HS-5 (cell line): ENCODE data around the gene SEPHS2.
"Not testable (repeated sequence)": the region's sequence is repeated elsewhere in the genome, so short reads cannot be mapped to it uniquely, and the experiment has no call there.

Experiments
- DNase-seq: peaks from one replicate; pipeline ENCODE4 v3.0.0-alpha.2; 2012; ENCODE audit warnings: low read depth

The SEPHS2 gene, protein sequence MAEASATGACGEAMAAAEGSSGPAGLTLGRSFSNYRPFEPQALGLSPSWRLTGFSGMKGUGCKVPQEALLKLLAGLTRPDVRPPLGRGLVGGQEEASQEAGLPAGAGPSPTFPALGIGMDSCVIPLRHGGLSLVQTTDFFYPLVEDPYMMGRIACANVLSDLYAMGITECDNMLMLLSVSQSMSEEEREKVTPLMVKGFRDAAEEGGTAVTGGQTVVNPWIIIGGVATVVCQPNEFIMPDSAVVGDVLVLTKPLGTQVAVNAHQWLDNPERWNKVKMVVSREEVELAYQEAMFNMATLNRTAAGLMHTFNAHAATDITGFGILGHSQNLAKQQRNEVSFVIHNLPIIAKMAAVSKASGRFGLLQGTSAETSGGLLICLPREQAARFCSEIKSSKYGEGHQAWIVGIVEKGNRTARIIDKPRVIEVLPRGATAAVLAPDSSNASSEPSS

DNA sequence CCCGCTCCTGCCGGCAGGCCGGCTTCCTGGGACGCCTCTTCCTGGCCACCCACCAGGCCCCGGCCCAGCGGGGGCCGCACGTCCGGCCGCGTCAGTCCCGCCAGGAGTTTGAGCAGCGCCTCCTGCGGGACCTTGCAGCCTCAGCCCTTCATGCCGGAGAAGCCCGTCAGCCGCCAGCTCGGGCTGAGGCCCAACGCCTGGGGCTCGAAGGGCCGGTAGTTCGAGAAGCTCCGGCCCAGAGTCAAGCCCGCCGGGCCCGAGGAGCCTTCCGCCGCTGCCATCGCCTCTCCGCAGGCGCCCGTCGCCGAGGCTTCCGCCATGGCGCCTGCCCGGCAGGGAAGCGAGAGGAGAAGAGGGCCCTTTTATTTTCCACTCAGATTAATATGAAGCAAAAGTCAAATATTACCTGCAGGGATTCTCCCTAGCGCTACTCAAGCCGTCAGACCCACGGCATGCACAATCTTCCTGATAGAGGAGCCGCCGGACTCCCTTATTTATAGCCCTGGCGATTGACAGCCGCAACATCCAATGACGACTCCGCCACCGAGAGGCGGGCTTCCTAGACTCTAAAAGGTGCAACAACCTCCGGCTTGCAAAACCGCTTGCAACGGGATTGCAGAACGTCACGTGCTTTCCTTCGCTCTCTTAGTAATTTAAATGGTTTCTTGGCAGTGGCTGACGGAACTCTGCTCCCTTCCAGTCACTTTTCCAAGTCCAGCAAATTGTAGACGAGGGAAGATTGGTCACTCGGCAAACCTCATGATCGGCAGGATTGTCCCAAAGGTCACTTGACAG is at the start of gene SEPHS2:
Gene SEPHS2 (minus strand): TSS at position 467 of the 795 bp plus-strand sequence. CDS start 147 bp downstream, at position 320.
- peak; percentile 95 for DNase-seq

DNA sequence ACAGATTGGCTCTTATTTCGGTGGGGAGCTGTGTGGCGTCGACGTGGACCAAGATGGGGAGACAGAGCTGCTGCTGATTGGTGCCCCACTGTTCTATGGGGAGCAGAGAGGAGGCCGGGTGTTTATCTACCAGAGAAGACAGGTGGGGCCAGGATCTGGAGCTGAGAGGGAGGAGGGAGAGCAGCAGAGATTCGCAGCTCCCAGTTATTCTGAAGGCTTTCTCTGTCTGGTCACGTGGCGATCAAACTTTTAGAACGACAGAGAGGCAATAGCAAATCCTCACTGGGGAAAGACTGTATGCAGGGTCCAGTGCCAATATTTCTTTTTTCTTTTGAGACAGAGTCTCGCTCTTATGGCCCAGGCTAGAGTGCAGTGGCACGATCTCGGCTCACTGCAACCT is 49.0 kb upstream of the SEPHS2 start:
- DNase-seq: no peak

DNA sequence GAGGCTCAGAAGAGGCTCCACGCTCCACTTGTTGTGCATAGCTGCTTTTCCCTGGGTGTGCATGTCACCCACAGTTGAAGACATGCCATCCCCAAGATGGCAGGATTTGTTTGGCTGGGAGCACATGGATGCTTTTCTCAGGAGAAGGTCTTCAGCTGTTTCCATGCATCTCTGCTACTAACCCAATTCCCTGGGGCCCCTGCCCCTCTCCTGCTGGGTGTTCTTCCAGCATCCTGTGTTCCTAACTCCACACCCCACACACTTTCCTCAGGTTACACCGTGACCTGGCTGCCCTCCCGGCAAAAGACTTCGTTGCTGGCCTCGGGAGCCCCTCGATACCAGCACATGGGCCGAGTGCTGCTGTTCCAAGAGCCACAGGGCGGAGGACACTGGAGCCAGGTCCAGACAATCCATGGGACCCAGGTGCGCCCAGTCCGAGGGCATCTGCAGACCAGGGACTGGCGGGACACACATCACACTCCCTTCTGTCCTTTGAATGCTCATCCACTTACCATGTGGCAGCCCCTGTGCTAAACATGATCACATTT is 48.3 kb upstream of the SEPHS2 start:
- no peak for DNase-seq

DNA sequence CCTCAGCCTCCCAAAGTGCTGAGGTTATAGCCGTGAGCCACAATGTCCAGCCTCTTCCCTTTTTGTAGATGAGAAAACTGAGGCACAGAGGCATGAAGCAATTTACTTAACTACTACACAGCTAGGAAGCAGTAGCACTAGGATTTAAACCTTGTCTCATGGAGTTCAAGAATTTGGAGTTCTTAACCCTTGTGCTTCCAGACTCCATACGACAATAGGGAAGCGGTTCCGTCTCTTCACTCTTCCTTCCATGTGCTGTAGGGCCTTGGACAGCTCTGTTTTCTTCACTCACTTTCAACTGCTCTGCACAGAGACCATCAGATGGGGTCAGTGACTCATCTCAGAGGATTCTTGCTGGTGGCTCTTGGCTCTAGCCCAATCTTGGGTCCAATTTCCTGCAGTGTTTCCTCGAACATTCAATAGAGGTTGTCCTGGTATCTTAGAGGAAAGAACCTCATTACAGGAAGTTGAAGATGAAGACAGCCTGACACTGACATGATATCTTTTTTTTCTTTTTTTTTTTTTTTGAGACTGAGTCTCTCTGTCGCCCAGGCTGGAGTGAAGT is 46.2 kb upstream of the SEPHS2 start:
- DNase-seq: peak; percentile 83

DNA sequence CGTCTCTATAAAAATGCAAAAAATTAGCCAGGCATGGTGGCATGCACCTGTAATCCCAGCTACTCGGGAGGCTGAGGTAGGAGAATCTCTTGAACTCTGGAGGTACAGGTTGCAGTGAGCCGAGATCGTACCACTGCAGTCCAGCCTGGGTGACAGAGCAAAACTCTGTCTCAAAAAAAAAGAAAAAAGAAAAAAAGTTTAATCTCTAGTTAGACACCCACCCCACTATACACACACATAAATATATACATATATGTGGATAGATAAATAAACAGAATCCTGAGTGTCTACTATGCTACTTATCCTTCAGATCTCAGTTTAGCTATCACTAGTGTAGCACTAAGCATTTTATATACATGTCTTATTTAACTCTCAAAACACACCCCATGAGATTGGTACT is 45.6 kb upstream of the SEPHS2 start:
- no peak for DNase-seq

DNA sequence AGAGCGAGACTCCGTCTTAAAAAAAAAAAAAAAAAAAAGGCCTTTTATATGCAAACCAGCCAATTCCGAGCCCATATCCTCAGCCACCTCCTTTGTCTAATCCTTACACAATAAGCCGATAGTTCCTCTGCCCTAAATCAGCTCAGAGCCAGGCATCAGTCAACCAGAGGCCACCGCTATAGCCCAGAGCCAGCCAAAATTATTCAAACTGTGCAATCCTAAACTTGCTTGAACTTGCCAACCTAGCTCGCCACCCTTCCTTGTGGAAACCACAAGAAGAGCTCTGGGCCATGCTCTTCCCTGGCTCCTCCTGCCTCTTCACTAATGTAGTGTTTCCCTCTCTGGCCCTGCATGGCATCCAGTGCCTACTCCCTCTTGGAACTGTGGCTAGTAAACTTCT is 44.5 kb upstream of the SEPHS2 start:
- no peak for DNase-seq

DNA sequence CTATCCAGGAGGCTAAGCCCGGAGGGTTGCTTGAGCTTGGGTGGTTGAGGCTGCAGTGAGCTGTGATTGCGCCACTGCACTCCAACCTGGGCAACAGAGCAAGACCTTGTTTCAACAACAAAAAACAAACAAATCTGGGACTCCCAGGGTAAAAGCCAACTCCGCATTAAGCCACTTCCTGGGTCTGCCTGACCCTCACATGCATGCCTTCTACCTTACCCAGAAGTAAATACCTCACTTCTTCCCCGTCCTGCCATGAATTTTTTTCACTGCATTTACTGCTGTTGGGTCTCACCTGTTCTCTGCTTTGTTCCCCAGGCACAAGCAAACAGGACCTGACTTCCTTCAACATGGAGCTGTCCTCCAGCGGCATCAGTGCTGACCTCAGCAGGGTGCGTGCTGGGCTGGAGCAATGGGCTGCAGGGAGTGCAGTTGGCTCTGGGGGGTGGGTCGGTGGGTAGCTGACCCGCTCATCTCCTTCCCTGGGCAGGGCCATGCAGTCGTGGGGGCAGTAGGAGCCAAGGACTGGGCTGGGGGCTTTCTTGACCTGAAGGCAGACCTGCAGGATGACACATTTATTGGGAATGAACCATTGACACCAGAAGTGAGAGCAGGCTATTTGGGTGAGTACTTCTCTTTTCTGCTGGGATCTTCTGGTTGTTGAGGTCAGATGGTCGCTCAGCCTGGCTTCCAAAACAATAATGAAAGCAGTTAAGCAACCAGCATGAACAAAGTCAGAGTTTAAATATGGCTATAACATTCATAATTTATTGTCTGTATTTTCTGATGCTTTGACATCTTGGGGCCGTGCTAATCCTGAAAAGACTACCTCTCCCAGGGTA is 43.3 kb upstream of the SEPHS2 start:
- no peak for DNase-seq

DNA sequence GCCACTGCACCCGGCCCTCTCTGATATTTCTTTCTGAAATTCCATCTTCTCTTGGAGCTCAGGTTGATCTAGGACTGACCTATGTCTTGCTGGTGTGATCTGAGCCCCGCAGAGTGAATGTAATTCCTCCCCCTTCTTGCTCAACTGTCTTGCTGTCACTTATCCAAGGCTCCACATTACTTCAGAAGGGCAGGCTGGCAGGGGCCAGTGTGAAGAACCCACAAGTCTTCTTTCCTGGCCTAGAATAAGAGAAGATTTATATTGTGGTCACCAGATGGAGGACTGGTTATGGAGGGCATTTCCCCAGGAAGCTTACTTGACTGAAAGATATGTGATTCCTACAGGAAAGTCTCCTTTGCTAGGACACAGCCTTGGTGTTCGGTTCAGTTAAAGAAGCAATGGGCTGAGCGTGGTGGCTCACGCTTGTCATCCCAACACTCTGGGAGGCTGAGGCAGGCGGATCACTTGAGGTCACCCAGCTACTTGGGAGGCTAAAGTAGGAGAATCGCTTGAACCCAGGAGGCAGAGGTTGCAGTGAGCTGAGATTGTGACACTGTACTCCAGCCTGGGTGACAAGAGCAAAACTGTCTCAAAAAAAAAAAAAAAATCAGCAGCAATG is 40.3 kb upstream of the SEPHS2 start:
- no peak for DNase-seq

DNA sequence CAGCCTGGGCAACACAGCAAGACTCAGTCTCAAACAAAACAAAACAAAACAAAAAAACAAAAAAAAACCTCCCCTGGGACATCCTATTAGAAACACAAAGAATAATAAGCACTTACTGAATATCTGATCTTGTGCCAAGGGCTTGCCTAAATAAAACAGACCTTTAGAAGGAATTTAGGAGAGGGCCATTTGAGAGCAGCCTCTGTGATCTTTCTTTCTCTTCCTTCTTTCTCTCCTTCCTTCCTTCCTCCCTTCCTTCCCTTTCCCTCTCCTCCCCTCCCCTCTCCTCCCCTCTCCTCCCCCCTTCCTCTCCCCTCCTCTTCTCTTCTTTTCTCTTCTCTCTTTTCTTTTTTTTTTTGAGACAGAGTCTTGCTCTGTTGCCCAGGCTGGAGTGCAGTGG is 39.2 kb upstream of the SEPHS2 start:
- no peak for DNase-seq

DNA sequence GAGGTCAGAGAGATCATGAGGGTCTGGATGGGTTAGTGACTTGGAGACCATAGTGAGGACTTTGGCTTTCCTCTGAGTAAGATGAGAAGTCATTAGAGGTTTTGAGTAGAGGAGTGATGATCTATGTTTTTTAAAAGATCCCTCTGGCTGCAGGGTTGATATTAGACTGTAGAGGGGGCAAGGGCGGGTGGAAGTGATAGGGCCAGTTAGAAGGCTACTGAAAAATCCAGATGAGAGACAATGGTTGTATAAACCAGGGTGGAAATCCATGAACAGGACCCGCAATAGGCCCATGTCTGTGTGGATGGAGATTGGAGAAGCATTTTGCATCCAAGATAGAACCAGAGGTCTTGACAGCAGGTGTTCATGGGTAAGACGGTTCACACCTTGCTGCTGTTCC is 36.7 kb upstream of the SEPHS2 start:
- DNase-seq: no peak

DNA sequence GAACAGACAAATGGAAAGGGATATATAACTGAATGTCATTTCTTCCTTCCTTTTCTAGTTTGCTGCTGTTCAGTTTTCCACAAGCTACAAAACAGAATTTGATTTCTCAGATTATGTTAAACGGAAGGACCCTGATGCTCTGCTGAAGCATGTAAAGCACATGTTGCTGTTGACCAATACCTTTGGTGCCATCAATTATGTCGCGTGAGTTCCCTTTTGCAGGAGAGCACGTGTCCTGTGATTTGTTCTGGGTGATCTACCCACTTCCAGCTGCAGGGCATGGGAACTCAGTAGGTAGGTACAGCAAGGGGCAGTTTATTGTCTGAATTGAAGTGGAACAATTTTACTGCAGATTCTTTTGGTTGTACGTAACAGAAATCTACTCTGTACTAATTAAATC is 35.7 kb upstream of the SEPHS2 start:
- DNase-seq: no peak

DNA sequence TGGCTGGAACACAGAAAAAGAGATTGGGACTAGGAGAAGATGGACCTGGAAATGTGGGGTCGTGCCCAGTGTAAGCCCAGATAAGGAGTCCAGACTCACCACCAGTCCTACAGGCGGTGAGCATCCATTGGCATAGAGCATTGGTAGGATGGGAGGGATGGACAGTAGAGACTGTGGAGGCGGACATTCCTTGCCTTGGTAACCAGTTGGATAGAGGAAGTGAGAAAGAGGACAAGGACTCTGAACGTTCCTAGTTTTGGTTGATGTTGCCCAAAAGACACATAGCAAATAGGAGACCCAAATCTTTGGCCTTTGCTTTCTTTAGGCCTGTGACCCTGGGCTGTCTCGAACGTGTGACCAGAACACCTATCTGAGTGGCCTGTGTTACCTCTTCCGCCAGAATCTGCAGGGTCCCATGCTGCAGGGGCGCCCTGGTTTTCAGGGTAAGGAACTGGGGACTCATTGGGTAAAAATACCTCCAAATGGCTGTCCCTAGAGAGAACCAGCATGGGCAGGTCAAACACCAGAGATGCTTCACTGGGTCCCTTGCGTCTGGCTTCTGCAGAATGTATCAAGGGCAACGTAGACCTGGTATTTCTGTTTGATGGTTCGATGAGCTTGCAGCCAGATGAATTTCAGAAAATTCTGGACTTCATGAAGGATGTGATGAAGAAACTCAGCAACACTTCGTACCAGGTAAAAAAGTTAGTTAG is 33.2 kb upstream of the SEPHS2 start:
- no peak for DNase-seq

DNA sequence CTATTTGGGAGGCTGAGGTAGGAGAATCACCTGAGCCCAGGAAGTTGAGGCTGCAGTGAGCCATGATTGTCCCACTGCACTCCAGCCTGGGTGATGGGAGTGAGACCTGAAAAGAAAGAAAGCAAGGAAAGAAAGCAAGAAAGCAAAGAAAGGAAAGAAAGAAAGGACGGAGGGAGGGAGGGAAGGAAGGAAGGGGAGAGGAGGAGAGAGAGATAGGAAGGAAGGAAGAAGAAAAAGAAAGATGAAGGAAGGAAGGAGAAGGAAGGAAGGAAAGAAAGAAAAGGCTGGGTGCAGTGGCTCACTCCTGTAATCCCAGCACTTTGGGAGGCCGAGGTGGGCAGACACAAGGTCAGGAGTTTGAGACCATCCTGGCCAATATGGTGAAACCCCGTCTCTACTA is 32.1 kb upstream of the SEPHS2 start:
- DNase-seq: not testable (repeated sequence)

DNA sequence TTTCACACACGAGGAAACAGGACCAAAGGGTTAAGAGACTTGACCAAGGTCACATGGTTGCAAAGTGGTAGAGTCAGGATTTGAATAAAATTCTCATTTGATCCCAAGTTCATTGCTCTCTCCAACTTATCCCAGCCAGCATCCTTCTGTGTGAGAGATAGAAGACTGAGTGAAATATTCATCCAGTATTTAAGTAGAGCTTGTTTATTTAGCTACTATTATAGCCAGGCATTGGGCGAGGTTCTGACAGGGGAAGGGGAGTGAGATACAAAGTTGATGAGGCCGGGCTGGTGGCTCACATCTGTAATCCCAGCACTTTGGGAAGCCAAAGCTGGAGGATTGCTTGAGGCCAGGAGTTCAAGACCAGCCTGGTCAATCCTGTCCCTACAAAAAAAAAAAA is 31.3 kb upstream of the SEPHS2 start:
- DNase-seq: no peak

DNA sequence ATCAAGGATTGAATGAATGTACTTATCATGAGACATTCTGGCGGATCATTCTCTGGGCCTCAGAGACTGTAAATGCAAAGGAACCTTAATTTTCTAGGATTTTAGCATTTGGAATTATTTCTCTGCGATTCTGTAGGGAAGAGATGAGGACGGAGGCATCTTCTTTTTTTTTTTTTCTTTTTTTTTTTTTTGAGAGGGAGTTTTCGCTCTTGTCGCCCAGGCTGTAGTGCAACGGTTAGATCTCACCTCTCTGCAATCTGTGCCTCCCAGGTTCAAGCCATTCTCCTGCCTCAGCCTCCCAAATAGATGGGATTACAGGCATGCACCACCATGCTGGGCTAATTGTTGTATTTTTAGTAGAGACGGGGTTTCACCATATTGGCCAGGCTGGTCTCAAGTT is 29.0 kb upstream of the SEPHS2 start:
- DNase-seq: no peak

DNA sequence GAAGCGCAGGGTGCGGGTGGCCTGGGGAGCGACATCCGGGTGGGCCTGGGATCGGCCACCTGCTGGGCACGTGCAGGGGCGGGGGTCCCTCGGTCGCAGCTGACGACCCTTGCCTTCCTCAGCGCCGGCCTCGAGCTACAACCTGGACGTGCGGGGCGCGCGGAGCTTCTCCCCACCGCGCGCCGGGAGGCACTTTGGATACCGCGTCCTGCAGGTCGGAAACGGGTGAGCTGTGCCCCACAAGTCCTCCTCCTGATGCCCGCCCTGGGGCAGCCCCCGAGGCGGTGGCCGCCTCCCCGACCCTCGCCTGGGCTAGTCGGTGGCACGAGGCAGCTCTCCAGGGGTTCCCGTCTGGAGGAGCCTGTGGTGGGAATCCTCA is 28.4 kb upstream of the SEPHS2 start:
- no peak for DNase-seq

DNA sequence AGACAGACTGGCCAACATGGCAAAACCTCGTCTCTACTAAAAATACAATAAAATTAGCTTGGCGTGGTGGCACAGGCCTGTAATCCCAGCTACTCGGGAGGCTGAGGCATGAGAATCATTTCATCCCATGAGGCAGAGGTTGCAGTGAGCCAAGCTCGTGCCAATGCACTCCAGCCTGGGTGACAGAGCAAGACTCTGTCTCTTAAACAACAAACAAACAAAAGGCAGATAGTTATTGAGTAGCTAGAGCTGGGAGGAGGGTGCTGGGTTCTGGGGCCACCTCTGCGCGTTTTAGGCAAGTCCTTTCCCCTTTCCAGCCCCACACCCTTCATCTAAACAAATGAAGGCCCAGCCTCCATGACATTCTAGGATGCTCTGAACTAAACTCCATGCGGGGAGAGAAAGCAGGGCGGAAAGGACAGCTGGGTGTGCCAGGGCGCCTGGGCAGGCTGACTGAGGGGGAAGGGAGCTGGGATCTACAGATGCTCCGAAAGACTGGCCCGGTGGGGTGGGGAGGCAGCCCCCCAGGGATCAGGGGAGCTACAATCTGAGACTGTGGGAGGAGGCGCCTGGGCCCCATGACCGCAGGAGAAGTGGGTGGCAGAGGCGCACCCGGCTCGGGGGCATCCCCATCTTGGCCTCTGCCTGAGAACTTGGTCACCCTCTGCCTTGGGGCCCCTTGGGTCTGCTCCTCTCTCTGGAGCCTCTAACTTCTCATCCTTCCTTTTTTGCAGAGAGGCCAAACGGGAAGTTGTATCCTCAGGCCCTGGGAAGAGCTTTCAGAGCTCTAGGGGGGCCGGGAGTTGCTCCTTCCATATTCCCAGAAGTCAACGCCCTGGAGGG is 27.8 kb upstream of the SEPHS2 start:
- DNase-seq: no peak

DNA sequence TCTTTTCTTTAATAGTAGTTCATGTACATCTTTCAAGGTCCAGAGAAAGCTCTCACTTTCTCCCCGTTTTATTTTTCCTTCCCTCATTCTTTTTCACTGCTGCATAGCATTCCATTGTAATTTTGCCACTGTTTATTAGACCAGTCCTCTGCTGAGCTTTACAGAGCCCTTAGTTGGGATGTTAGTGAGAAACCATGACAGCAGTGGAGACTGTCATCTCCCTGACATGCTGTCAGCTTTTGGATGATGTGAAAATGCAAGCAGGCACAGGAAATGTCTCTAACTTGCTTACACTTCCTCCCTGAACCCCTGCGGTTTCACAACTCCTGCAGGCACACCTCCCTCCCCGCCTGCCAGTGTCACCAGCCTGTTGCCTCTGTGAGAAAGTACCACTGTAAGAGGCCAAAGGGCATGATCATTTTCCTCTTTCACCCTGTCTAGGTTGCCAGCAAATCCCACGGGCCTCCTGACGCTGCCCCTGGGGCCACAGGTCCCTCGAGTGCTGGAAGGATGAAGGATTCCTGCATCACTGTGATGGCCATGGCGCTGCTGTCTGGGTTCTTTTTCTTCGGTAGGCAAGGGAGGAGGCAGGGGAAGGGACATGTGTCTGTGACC is 26.8 kb upstream of the SEPHS2 start, which contains the start of gene ITGAL:
Gene ITGAL (plus strand): TSS at position 415 of the 615 bp plus-strand sequence. CDS start 96 bp downstream, at position 511.
- DNase-seq: no peak

DNA sequence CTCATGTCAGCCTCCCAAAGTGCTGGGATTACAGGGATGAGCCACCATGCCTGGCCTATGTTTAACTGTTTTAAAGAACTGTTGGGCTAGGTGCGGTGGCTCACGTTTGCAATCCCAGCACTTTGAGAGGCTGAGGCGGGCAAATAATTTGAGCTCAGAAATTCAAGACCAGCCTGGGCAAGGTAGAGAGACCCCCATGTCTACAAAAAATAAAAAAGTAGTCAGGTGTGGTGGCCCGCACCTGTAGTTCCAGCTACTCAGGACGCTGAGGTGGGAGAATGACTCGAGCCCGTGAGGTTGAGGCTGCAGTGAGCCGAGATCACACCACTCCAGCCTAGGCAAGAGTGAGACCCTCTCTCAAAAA is 24.9 kb upstream of the SEPHS2 start:
- no peak for DNase-seq
